Gastroesophageal sphincter (tissue), 3 donors: ENCODE measurements around the gene DBN1.

Experiments used
- CTCF ChIP-seq, 4 experiments: fragments of 200-600 bp in 2 of 4; fragments of 450-650 bp in 2 of 4; sonication (generic) in 1 of 4; IDR thresholded peaks; one replicate each; pipeline ENCODE4 v1.5.1; 2017 to 2019; ENCODE audit warnings: antibody characterized with exemption in 4 of 4, mild to moderate bottlenecking in 2 of 4, moderate library complexity in 2 of 4
- EP300 ChIP-seq: sonication (generic); formaldehyde crosslinking; IDR thresholded peaks from one replicate; pipeline ENCODE4 v1.6.1; 2017; ENCODE audit warnings: antibody characterized with exemption, mild to moderate bottlenecking
- POLR2A ChIP-seq, 2 donors: fragments of 450-650 bp; IDR thresholded peaks; one replicate each; pipeline ENCODE4 v1.6.1; 2017; ENCODE audit warnings: antibody characterized with exemption in 2 of 2, mild to moderate bottlenecking in 2 of 2, moderate library complexity in 1 of 2
- POLR2AphosphoS5 ChIP-seq: sonication (generic); formaldehyde crosslinking; IDR thresholded peaks from one replicate; pipeline ENCODE4 v1.6.1; 2017; ENCODE audit warnings: antibody characterized with exemption

GRCh38 chr5:177478711-177479646 is 5.5 kb upstream of the DBN1 start:
- TF ChIP-seq CTCF (IDR thresholded peaks at IDR 0.05) (no peak), POLR2AphosphoS5 (peak; percentile 82), EP300 (no peak), POLR2A (IDR thresholded peaks at IDR 0.05) (no peak)
